K562 (cell line): Measurements from ENCODE around the gene SFPQ. TPM values are rescaled to one million over a fixed set of nuclear protein-coding genes. Genes with fewer than 3 reads are reported as not detected.
A peak's percentile ranks its signal among the peaks of the same experiment; 100 is the strongest.

Source experiments
- CEBPG ChIP-seq, 3 experiments: fragments of 200-800 bp in 1 of 3; sonication (Bioruptor generic) in 1 of 3; sonication (generic) in 1 of 3; formaldehyde crosslinking in 1 of 3; IDR thresholded peaks in 2 of 3; conservative IDR thresholded peaks in 1 of 3; 2 replicates each; pipeline versions ENCODE4 v1.6.1 to v1.8.0; 2016 to 2022; ENCODE audit warnings: missing compliant biosample characterization in 2 of 3, missing genetic modification characterization in 2 of 3, mild to moderate bottlenecking in 1 of 3, missing genetic modification reagents in 1 of 3
- CREB1 ChIP-seq, 2 experiments: sonication (generic) in 1 of 2; formaldehyde crosslinking in 1 of 2; IDR thresholded peaks; 2 replicates each; pipeline versions ENCODE4 v1.6.1 to v1.8.0; 2012 to 2022; ENCODE audit warnings: inconsistent platforms in 1 of 2, mild to moderate bottlenecking in 1 of 2, missing genetic modification reagents in 1 of 2, moderate library complexity in 1 of 2
- HDGF ChIP-seq: fragments of 450-650 bp; IDR thresholded peaks from 2 replicates; pipeline ENCODE4 v1.6.1; 2016
- JUNB ChIP-seq: fragments of 450-650 bp; formaldehyde crosslinking; conservative IDR thresholded peaks from 2 replicates; pipeline ENCODE4 v1.4.0; 2020; ENCODE audit warnings: mild to moderate bottlenecking
- NR3C1 ChIP-seq: sonication (generic); formaldehyde crosslinking; IDR thresholded peaks from 2 replicates; pipeline ENCODE4 v1.8.1; 2022; ENCODE audit warnings: missing genetic modification reagents
- NUFIP1 ChIP-seq: fragments of 450-650 bp; IDR thresholded peaks from 2 replicates; pipeline ENCODE4 v1.6.1; 2018; ENCODE audit not compliant: partially characterized antibody
- SFPQ ChIP-seq: fragments of 200-400 bp; formaldehyde crosslinking; IDR thresholded peaks from 2 replicates; pipeline ENCODE4 v1.6.1; 2017; ENCODE audit warnings: mild to moderate bottlenecking, low read depth, low read length, moderate library complexity
- SRSF9 ChIP-seq: fragments of 200-400 bp; formaldehyde crosslinking; IDR thresholded peaks from 2 replicates; pipeline ENCODE4 v1.6.1; 2017; ENCODE audit warnings: low read depth, low read length, borderline replicate concordance
- TAF15 ChIP-seq: fragments of 200-400 bp; formaldehyde crosslinking; IDR thresholded peaks from 2 replicates; pipeline ENCODE4 v1.6.1; 2017; ENCODE audit warnings: mild to moderate bottlenecking, low read depth, low read length, moderate library complexity
- ZNF311 ChIP-seq: fragments of 250-450 bp; sonication (Bioruptor Pico); IDR thresholded peaks from 2 replicates; pipeline ENCODE4 v1.4.0; 2020; ENCODE audit warnings: mild to moderate bottlenecking, moderate library complexity
- ZNF436 ChIP-seq: fragments of 250-450, 450-650 bp; sonication (Bioruptor Pico); formaldehyde crosslinking; IDR thresholded peaks from 2 replicates; pipeline ENCODE4 v1.7.0; 2020; ENCODE audit warnings: mild to moderate bottlenecking
- ZNF589 ChIP-seq: fragments of 200-800 bp; sonication (Bioruptor generic); IDR thresholded peaks from 2 replicates; pipeline ENCODE4 v1.6.1; 2016; ENCODE audit warnings: low read depth, missing genetic modification characterization, missing compliant biosample characterization
- polyA plus RNA-seq, 8 experiments: library from polyadenylated mRNA; depleted of rRNA in 4 of 8; stranded (reverse) in 5 of 8; unstranded in 3 of 8; fragments of >200 nt; fragmentation: Nextera tagmentation in 2 of 8; fragmentation: Illumina TruSeq in 1 of 8; extraction: Ambion mirVana in 2 of 8; extraction: Trizol in 1 of 8; gene quantifications; 2 replicates each; pipeline versions ENCODE4 v1.2.1 to v1.2.3, GENCODE V29; 2011 to 2014; ENCODE audit warnings: inconsistent platforms in 1 of 8, missing spikeins in 1 of 8
- total RNA-seq, 7 experiments: library from RNA; depleted of rRNA in 6 of 7; stranded (reverse); fragments of >200 nt in 6 of 7; fragmentation: Illumina TruSeq in 2 of 7; extraction: Trizol in 2 of 7; gene quantifications; 2 replicates each; pipeline versions ENCODE4 v1.2.1 to v1.2.3, GENCODE V29; 2011 to 2021; ENCODE audit warnings: low replicate concordance in 1 of 7
- TF ChIP-seq, protein P1 (sequence below): sonication (generic); formaldehyde crosslinking; IDR thresholded peaks from 2 replicates; pipeline ENCODE4 v1.8.0; 2022; ENCODE audit warnings: mild to moderate bottlenecking, missing genetic modification reagents
- TF ChIP-seq, protein P2 (sequence below): fragments of 150-350 bp; conservative IDR thresholded peaks from 2 replicates; pipeline ENCODE4 v1.6.1; 2014; ENCODE audit warnings: low read length
- TF ChIP-seq, protein P3 (sequence below): IDR thresholded peaks from 3 replicates; pipeline ENCODE4 v1.6.1; 2011; ENCODE audit warnings: borderline replicate concordance, mild to moderate bottlenecking; ENCODE audit not compliant: insufficient read length, insufficient read depth
- TF ChIP-seq, protein P4 (sequence below): sonication (generic); formaldehyde crosslinking; IDR thresholded peaks from 2 replicates; pipeline ENCODE4 v1.8.0; 2022; ENCODE audit warnings: mild to moderate bottlenecking, missing genetic modification reagents, borderline replicate concordance
- TF ChIP-seq, protein P5 (sequence below): fragments of 450-650 bp; IDR thresholded peaks from 2 replicates; pipeline ENCODE4 v1.7.0; 2016; ENCODE audit warnings: borderline replicate concordance

SFPQ gene
- total and polyA plus RNA-seq, 9 of the 15 experiments (the other 6 are each of a cell fraction or from before 2014, with no cell fraction given), result 69.7 to 562 (median 399) TPM

- TF ChIP-seq, protein P1, sequence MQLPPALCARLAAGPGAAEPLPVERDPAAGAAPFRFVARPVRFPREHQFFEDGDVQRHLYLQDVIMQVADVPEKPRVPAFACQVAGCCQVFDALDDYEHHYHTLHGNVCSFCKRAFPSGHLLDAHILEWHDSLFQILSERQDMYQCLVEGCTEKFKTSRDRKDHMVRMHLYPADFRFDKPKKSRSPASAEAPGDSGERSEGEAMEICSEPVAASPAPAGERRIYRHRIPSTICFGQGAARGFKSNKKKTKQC (CRISPR knock-in tag), result no peak
- TF ChIP-seq CEBPG (CRISPR knock-in tag; IDR thresholded peaks at IDR 0.05) (no peak), CEBPG (tag; conservative IDR thresholded peaks at IDR 0.05 in 1 of 2, IDR thresholded peaks at IDR 0.05 in 1 of 2) (no peak), SFPQ (no peak), JUNB (no peak), ZNF436 (CRISPR knock-in tag) (no peak), NR3C1 (CRISPR knock-in tag) (no peak), NUFIP1 (no peak), CREB1 (IDR thresholded peaks at IDR 0.05) (no peak), CREB1 (CRISPR knock-in tag; IDR thresholded peaks at IDR 0.05) (no peak), TAF15 (no peak), ZNF589 (CRISPR knock-in tag) (no peak), HDGF (no peak), SRSF9 (no peak), ZNF311 (no peak)
- TF ChIP-seq, protein P2, sequence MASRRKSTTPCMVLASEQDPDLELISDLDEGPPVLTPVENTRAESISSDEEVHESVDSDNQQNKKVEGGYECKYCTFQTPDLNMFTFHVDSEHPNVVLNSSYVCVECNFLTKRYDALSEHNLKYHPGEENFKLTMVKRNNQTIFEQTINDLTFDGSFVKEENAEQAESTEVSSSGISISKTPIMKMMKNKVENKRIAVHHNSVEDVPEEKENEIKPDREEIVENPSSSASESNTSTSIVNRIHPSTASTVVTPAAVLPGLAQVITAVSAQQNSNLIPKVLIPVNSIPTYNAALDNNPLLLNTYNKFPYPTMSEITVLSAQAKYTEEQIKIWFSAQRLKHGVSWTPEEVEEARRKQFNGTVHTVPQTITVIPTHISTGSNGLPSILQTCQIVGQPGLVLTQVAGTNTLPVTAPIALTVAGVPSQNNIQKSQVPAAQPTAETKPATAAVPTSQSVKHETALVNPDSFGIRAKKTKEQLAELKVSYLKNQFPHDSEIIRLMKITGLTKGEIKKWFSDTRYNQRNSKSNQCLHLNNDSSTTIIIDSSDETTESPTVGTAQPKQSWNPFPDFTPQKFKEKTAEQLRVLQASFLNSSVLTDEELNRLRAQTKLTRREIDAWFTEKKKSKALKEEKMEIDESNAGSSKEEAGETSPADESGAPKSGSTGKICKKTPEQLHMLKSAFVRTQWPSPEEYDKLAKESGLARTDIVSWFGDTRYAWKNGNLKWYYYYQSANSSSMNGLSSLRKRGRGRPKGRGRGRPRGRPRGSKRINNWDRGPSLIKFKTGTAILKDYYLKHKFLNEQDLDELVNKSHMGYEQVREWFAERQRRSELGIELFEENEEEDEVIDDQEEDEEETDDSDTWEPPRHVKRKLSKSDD, result no peak
- TF ChIP-seq, protein P3, sequence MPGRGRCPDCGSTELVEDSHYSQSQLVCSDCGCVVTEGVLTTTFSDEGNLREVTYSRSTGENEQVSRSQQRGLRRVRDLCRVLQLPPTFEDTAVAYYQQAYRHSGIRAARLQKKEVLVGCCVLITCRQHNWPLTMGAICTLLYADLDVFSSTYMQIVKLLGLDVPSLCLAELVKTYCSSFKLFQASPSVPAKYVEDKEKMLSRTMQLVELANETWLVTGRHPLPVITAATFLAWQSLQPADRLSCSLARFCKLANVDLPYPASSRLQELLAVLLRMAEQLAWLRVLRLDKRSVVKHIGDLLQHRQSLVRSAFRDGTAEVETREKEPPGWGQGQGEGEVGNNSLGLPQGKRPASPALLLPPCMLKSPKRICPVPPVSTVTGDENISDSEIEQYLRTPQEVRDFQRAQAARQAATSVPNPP, result no peak
- TF ChIP-seq, protein P4, sequence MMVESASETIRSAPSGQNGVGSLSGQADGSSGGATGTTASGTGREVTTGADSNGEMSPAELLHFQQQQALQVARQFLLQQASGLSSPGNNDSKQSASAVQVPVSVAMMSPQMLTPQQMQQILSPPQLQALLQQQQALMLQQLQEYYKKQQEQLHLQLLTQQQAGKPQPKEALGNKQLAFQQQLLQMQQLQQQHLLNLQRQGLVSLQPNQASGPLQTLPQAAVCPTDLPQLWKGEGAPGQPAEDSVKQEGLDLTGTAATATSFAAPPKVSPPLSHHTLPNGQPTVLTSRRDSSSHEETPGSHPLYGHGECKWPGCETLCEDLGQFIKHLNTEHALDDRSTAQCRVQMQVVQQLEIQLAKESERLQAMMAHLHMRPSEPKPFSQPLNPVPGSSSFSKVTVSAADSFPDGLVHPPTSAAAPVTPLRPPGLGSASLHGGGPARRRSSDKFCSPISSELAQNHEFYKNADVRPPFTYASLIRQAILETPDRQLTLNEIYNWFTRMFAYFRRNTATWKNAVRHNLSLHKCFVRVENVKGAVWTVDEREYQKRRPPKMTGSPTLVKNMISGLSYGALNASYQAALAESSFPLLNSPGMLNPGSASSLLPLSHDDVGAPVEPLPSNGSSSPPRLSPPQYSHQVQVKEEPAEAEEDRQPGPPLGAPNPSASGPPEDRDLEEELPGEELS, result no peak
- TF ChIP-seq, protein P5, sequence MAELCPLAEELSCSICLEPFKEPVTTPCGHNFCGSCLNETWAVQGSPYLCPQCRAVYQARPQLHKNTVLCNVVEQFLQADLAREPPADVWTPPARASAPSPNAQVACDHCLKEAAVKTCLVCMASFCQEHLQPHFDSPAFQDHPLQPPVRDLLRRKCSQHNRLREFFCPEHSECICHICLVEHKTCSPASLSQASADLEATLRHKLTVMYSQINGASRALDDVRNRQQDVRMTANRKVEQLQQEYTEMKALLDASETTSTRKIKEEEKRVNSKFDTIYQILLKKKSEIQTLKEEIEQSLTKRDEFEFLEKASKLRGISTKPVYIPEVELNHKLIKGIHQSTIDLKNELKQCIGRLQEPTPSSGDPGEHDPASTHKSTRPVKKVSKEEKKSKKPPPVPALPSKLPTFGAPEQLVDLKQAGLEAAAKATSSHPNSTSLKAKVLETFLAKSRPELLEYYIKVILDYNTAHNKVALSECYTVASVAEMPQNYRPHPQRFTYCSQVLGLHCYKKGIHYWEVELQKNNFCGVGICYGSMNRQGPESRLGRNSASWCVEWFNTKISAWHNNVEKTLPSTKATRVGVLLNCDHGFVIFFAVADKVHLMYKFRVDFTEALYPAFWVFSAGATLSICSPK, result peak; percentile 90; the same call in 1 of the 2 replicates
Measured at GRCh38 chr1:35136780-35137179, 56.2 kb downstream of the SFPQ start (continued).
